ENCODE data around the gene GJD4.

Gene GJD4

GRCh38 chr10:35594115-35595079, 10.7 kb upstream of the GJD4 start:
- TF ChIP-seq BACH2 (CRISPR knock-in tag; IDR thresholded peaks at IDR 0.05; ENCODE audit: borderline replicate concordance): no peak
- no peak for TF ChIP-seq CSRNP3 (CRISPR knock-in tag; IDR thresholded peaks at IDR 0.05)
- no peak for ATAC-seq

GRCh38 chr10:35595106-35595505, 10.0 kb upstream of the GJD4 start:
- no peak for ATAC-seq
- TF ChIP-seq CSDC2 (CRISPR knock-in tag; IDR thresholded peaks at IDR 0.05): no peak
- TF ChIP-seq OSR1 (CRISPR knock-in tag; IDR thresholded peaks at IDR 0.05): no peak
- no peak for TF ChIP-seq PPARA (CRISPR knock-in tag; IDR thresholded peaks at IDR 0.05; ENCODE audit: borderline replicate concordance)
- no peak for TF ChIP-seq ZFP3 (CRISPR knock-in tag; IDR thresholded peaks at IDR 0.05)
- no peak for TF ChIP-seq ISL1 (CRISPR knock-in tag; IDR thresholded peaks at IDR 0.05)
- TF ChIP-seq SNAI2 (CRISPR knock-in tag; IDR thresholded peaks at IDR 0.05): no peak
- no peak for TF ChIP-seq ZNF565 (CRISPR knock-in tag; conservative IDR thresholded peaks at IDR 0.05; ENCODE audit: low read depth)
- no peak for TF ChIP-seq ZNF70 (CRISPR knock-in tag; IDR thresholded peaks at IDR 0.05)

- TF ChIP-seq PPARA (CRISPR knock-in tag; IDR thresholded peaks at IDR 0.05; ENCODE audit: borderline replicate concordance) (no peak), ISL1 (CRISPR knock-in tag; IDR thresholded peaks at IDR 0.05) (no peak), ZFP30 (CRISPR knock-in tag; IDR thresholded peaks at IDR 0.05) (no peak), ZNF8 (CRISPR knock-in tag; IDR thresholded peaks at IDR 0.05) (no peak), ESRRG (CRISPR knock-in tag; IDR thresholded peaks at IDR 0.05) (no peak), TSHZ2 (CRISPR knock-in tag; IDR thresholded peaks at IDR 0.05) (no peak), RARB (CRISPR knock-in tag; IDR thresholded peaks at IDR 0.05) (no peak), CSRNP3 (CRISPR knock-in tag; IDR thresholded peaks at IDR 0.05) (no peak), ZNF70 (CRISPR knock-in tag; IDR thresholded peaks at IDR 0.05) (no peak), ZC3H10 (CRISPR knock-in tag; IDR thresholded peaks at IDR 0.05) (no peak), PATZ1 (CRISPR knock-in tag; IDR thresholded peaks at IDR 0.05; ENCODE audit: borderline replicate concordance) (no peak), ARNTL (CRISPR knock-in tag; IDR thresholded peaks at IDR 0.05; ENCODE audit: borderline replicate concordance, low read depth) (no peak), CREB5 (CRISPR knock-in tag; IDR thresholded peaks at IDR 0.05; ENCODE audit: low read depth) (no peak), POU6F1 (CRISPR knock-in tag; IDR thresholded peaks at IDR 0.05; ENCODE audit: borderline replicate concordance, low read depth) (no peak)
- ATAC-seq: peak; percentile 47
These were observed 6.8 kb upstream of the GJD4 start for GRCh38 chr10:35598379-35598778.
